IMR-90 (cell line): ENCODE data around the gene PIPOX. TPM values are rescaled to one million over a fixed set of nuclear protein-coding genes. Genes with fewer than 3 reads are reported as not detected.

ENCODE experiments used
- ATAC-seq: fragments of 200-7000 bp; cut with Tn5 transposase; 2 replicates; pipeline ENCODE4 v1.9.1; 2020; ENCODE audit warnings: low read depth, mild to moderate bottlenecking, moderate library complexity
- BruUV-seq: library from RNA; stranded (reverse); fragments of 400-500 nt; replicated peaks from 2 replicates; lab custom pipeline; 2021; lab: Mats Ljungman, UMichigan
- CTCF ChIA-PET: fragments of 300-600 bp; formaldehyde crosslinking; extraction: SDS; loops from one replicate; lab custom pipeline; 2021; ENCODE audit warnings: antibody characterized with exemption; lab: Yijun Ruan, JAX
- POLR2A ChIA-PET: fragments of 300-600 bp; sonication (Branson Sonifier 250); formaldehyde crosslinking; loops from one replicate; lab custom pipeline; 2022; ENCODE audit warnings: antibody characterized with exemption; ENCODE audit not compliant: unreplicated experiment; lab: Charles Lee
- DNase-seq: peaks from one replicate; pipeline ENCODE4 v3.0.0; 2013
- H2AFZ ChIP-seq: replicated peaks from 2 replicates; pipeline ENCODE3; 2013; ENCODE audit warnings: low read length, mild to moderate bottlenecking; ENCODE audit not compliant: poor library complexity
- H2AK5ac ChIP-seq: 2 replicates; pipeline ENCODE4 v1.6.1; 2013; ENCODE audit warnings: low read depth, low read length, inconsistent platforms
- H2AK9ac ChIP-seq: replicated peaks from 2 replicates; pipeline ENCODE3; 2013; ENCODE audit warnings: mild to moderate bottlenecking, low read depth, low read length, moderate library complexity; ENCODE audit not compliant: poor library complexity
- H2BK120ac ChIP-seq: 2 replicates; pipeline ENCODE4 v1.6.1; 2013; ENCODE audit warnings: low read depth, low read length, inconsistent platforms
- H2BK15ac ChIP-seq: 3 replicates; pipeline ENCODE4 v1.6.1; 2013; ENCODE audit warnings: low read depth, low read length, inconsistent platforms
- H2BK20ac ChIP-seq: 2 replicates; pipeline ENCODE4 v1.6.1; 2013; ENCODE audit warnings: low read depth, mild to moderate bottlenecking, inconsistent platforms, low read length, moderate library complexity
- H2BK5ac ChIP-seq: 2 replicates; pipeline ENCODE4 v1.6.1; 2013; ENCODE audit warnings: mild to moderate bottlenecking, low read depth, low read length, inconsistent platforms; ENCODE audit not compliant: poor library complexity, severe bottlenecking
- H3K14ac ChIP-seq: replicated peaks from 2 replicates; pipeline ENCODE4 v1.6.1; 2013; ENCODE audit warnings: low read depth, low read length, inconsistent platforms
- H3K18ac ChIP-seq: 2 replicates; pipeline ENCODE4 v1.6.1; 2013; ENCODE audit warnings: low read depth, low read length, control low read depth
- H3K23ac ChIP-seq: 2 replicates; pipeline ENCODE4 v1.6.1; 2013; ENCODE audit warnings: low read depth, low read length, inconsistent platforms
- H3K27ac ChIP-seq: 2 replicates; pipeline ENCODE4 v1.5.1; 2013; ENCODE audit warnings: mild to moderate bottlenecking, control low read depth, low read length; ENCODE audit not compliant: insufficient read depth
- H3K27me3 ChIP-seq: 2 replicates; pipeline ENCODE4 v1.6.1; 2013; ENCODE audit warnings: low read length; ENCODE audit not compliant: control insufficient read depth, insufficient read depth
- H3K36me3 ChIP-seq: 2 replicates; pipeline ENCODE4 v1.6.1; 2013; ENCODE audit warnings: low read length, mixed read lengths; ENCODE audit not compliant: control insufficient read depth, insufficient read depth
- H3K4ac ChIP-seq: 2 replicates; pipeline ENCODE4 v1.6.1; 2013; ENCODE audit warnings: low read depth, low read length, inconsistent platforms
- H3K4me1 ChIP-seq: 2 replicates; pipeline ENCODE4 v1.6.1; 2013; ENCODE audit warnings: low read length, mixed read lengths; ENCODE audit not compliant: control insufficient read depth, insufficient read depth
- H3K4me2 ChIP-seq: 2 replicates; pipeline ENCODE4 v1.6.1; 2013; ENCODE audit warnings: low read depth, mild to moderate bottlenecking, control low read depth, low read length, moderate library complexity
- H3K4me3 ChIP-seq: 2 replicates; pipeline ENCODE4 v1.5.1; 2013; ENCODE audit warnings: low read depth, mild to moderate bottlenecking, control low read depth, low read length, moderate library complexity; ENCODE audit not compliant: insufficient read depth
- H3K56ac ChIP-seq: 2 replicates; pipeline ENCODE4 v1.6.1; 2013; ENCODE audit warnings: low read length, inconsistent platforms; ENCODE audit not compliant: insufficient read depth; ENCODE audit errors: extremely low read depth
- H3K79me1 ChIP-seq, 2 experiments: 2 replicates each; pipeline ENCODE4 v1.6.1; 2013; ENCODE audit warnings: low read length in 2 of 2, inconsistent platforms in 1 of 2, low read depth in 1 of 2
- H3K9ac ChIP-seq: 2 replicates; pipeline ENCODE4 v1.6.1; 2013; ENCODE audit warnings: low read depth, low read length, control low read depth
- H3K9me1 ChIP-seq: 2 replicates; pipeline ENCODE4 v1.6.1; 2013; ENCODE audit warnings: low read length, inconsistent platforms; ENCODE audit not compliant: insufficient read depth
- H3K9me3 ChIP-seq: 2 replicates; pipeline ENCODE4 v1.6.1; 2013; ENCODE audit warnings: low read length; ENCODE audit not compliant: control insufficient read depth, insufficient read depth
- H4K20me1 ChIP-seq: 2 replicates; pipeline ENCODE4 v1.6.1; 2013; ENCODE audit warnings: low read length, inconsistent platforms; ENCODE audit not compliant: insufficient read depth
- H4K5ac ChIP-seq: 2 replicates; pipeline ENCODE4 v1.6.1; 2013; ENCODE audit warnings: mild to moderate bottlenecking, low read depth, low read length, control low read depth
- H4K8ac ChIP-seq, 2 experiments: 2 replicates each; pipeline ENCODE4 v1.6.1; 2013; ENCODE audit warnings: low read depth in 2 of 2, low read length in 2 of 2, control low read depth in 1 of 2, inconsistent platforms in 1 of 2
- H4K91ac ChIP-seq: 2 replicates; pipeline ENCODE4 v1.6.1; 2013; ENCODE audit warnings: low read depth, low read length, inconsistent platforms; ENCODE audit not compliant: insufficient read depth
- CEBPB ChIP-seq: IDR thresholded peaks from 2 replicates; pipeline ENCODE4 v1.6.1; 2012; ENCODE audit warnings: low read depth, low read length, improper control_type of control experiment
- ELK1 ChIP-seq: fragments of 150-350 bp; IDR thresholded peaks from 2 replicates; pipeline ENCODE4 v1.6.1; 2016; ENCODE audit warnings: low read depth, mild to moderate bottlenecking, low read length, moderate library complexity, borderline replicate concordance
- POLR2A ChIP-seq: IDR thresholded peaks from 2 replicates; pipeline ENCODE4 v1.6.1; 2012; ENCODE audit warnings: mild to moderate bottlenecking, low read depth, low read length
- RCOR1 ChIP-seq: IDR thresholded peaks from 2 replicates; pipeline ENCODE4 v1.6.1; 2012; ENCODE audit warnings: mild to moderate bottlenecking, low read length, improper control_type of control experiment; ENCODE audit not compliant: insufficient replicate concordance
- RFX5 ChIP-seq: IDR thresholded peaks from 2 replicates; pipeline ENCODE4 v1.8.0; 2012; ENCODE audit warnings: low read depth, mild to moderate bottlenecking, low read length, moderate library complexity
- WGBS, 2 experiments: methylation state at CpG; one replicate each; pipeline versions ENCODE4 v1.1.5 to v1.1.7; 2013; ENCODE audit warnings: missing lambda C conversion rate in 2 of 2; ENCODE audit not compliant: insufficient read length in 1 of 2; ENCODE audit errors: extremely low coverage in 2 of 2; 5-methylcytosine and 5-hydroxymethylcytosine counted together
- dilution Hi-C: fragments of 300-500 bp; cut with HindIII; formaldehyde crosslinking; loops from one replicate; pipeline ENCODE4 v1.14.3; 2018; ENCODE audit warnings: low sequenced_read_pairs; ENCODE audit not compliant: unreplicated experiment
- in situ Hi-C: fragments of 300-500 bp; cut with MboI; formaldehyde crosslinking; loops from 3 replicates; pipeline ENCODE4 v1.14.3; 2019; ENCODE audit warnings: low sequenced_read_pairs, inconsistent platforms, mixed read lengths
- intact Hi-C: fragments of 100-400 bp; cut with micrococcal nuclease; formaldehyde crosslinking; loops from 2 replicates; pipeline ENCODE4 v1.10.0; 2022
- polyA plus RNA-seq, 3 experiments: library from polyadenylated mRNA; depleted of rRNA; stranded (reverse); fragments of >200 nt; gene quantifications; 2 replicates each; pipeline ENCODE4 v1.2.3, GENCODE V29; 2012; ENCODE audit warnings: low replicate concordance in 1 of 3
- total RNA-seq: library from RNA; depleted of rRNA; stranded (reverse); fragments of >200 nt; gene quantifications from 2 replicates; pipeline ENCODE4 v1.2.3, GENCODE V29; 2012
- TF ChIP-seq, protein P1 (sequence below): conservative IDR thresholded peaks from 2 replicates; pipeline ENCODE4 v1.5.1; 2012; ENCODE audit warnings: mild to moderate bottlenecking, low read depth, low read length, improper control_type of control experiment

PIPOX gene
- total and polyA plus RNA-seq, 2 of the 4 experiments (the other 2 are of a cell fraction): 0.43 to 1.3 TPM

- TF ChIP-seq POLR2A (no peak), ELK1 (no peak), RCOR1 (no peak), CEBPB (no peak), RFX5 (no peak)
- TF ChIP-seq, protein P1, sequence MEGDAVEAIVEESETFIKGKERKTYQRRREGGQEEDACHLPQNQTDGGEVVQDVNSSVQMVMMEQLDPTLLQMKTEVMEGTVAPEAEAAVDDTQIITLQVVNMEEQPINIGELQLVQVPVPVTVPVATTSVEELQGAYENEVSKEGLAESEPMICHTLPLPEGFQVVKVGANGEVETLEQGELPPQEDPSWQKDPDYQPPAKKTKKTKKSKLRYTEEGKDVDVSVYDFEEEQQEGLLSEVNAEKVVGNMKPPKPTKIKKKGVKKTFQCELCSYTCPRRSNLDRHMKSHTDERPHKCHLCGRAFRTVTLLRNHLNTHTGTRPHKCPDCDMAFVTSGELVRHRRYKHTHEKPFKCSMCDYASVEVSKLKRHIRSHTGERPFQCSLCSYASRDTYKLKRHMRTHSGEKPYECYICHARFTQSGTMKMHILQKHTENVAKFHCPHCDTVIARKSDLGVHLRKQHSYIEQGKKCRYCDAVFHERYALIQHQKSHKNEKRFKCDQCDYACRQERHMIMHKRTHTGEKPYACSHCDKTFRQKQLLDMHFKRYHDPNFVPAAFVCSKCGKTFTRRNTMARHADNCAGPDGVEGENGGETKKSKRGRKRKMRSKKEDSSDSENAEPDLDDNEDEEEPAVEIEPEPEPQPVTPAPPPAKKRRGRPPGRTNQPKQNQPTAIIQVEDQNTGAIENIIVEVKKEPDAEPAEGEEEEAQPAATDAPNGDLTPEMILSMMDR: no peak
- Histone ChIP-seq H3K9ac (no peak overlapping the region), H3K4me1 (peaks cover 3% of the 10 kb centered on the region), H2AK9ac (no peak overlapping the region), H2BK20ac (no peak overlapping the region), H3K9me3 (peaks cover 1% of the 10 kb centered on the region; the same call in 1 of the 2 replicates), H3K79me1 (no peaks in the 10 kb centered on the region), H3K14ac (no peak overlapping the region), H2BK5ac (no peak overlapping the region), H3K27ac (no peak overlapping the region), H2BK15ac (no peak overlapping the region), H3K9me1 (0 out of 2 replicates have a peak, but pooled peaks cover 3% of the 10 kb centered on the region), H3K56ac (no peak overlapping the region), H4K20me1 (peaks cover 3% of the 10 kb centered on the region; the same call in 1 of the 2 replicates), H4K8ac (no peak overlapping the region), H4K91ac (no peak overlapping the region), H2AK5ac (no peak overlapping the region), H3K18ac (no peak overlapping the region), H3K23ac (no peak overlapping the region), H2BK120ac (no peak overlapping the region), H3K27me3 (peaks cover 77% of the 10 kb centered on the region), H3K4me2 (no peak overlapping the region), H4K5ac (no peak overlapping the region), H3K36me3 (no peaks in the 10 kb centered on the region), H3K4me3 (no peak overlapping the region), H3K4ac (no peak overlapping the region), H2AFZ (no peak overlapping the region)
- BruUV-seq: no TSS peak
- ChIA-PET CTCF (no interaction called here), POLR2A (no interaction called here)
- in situ Hi-C loops (no loop called here), dilution Hi-C loops (no loop called here), intact Hi-C loops (no loop called here)
- ATAC-seq (no peak), DNase-seq (no peak)
- WGBS, 2 experiments: 0% methylated on average over 1 of the region's 4 CpGs; no CpG with 5 or more reads in 1 of the 2 experiments
Observed at GRCh38 chr17:29002811-29003210, 40.1 kb upstream of the PIPOX start.
